CD14-positive monocyte (primary cell): ENCODE measurements around the gene BACH1. TPM values are rescaled to one million over a fixed set of nuclear protein-coding genes. Genes with fewer than 3 reads are reported as not detected.

ENCODE experiments used
- DNase-seq, 3 donors: peaks; one replicate each; pipeline ENCODE4 v3.0.0-alpha.2; 2011 to 2022
- H2AFZ ChIP-seq: 2 replicates; pipeline ENCODE4 v1.6.0; 2012; ENCODE audit warnings: mild to moderate bottlenecking, low read depth, low read length, inconsistent platforms; ENCODE audit not compliant: insufficient read depth, poor library complexity, severe bottlenecking
- H3K27ac ChIP-seq, 2 donors: 1 replicate in 1 of 2; 2 replicates in 1 of 2; pipeline ENCODE4 v1.5.1; 2012 to 2013; ENCODE audit warnings: low read length in 2 of 2, control low read depth in 1 of 2, inconsistent platforms in 1 of 2, low read depth in 1 of 2, mild to moderate bottlenecking in 1 of 2
- H3K27me3 ChIP-seq, 2 donors: one replicate each; pipeline versions ENCODE4 v1.6.0 to v1.6.1; 2011 to 2013; ENCODE audit warnings: low read length in 2 of 2; ENCODE audit not compliant: control insufficient read depth in 2 of 2, insufficient read depth in 2 of 2
- H3K36me3 ChIP-seq, 2 donors: replicated peaks in 1 of 2; 1 replicate in 1 of 2; 2 replicates in 1 of 2; pipeline versions ENCODE4 v1.5.1 to v1.6.1; 2012 to 2013; ENCODE audit warnings: low read length in 2 of 2, control low read depth in 1 of 2, inconsistent platforms in 1 of 2, mild to moderate bottlenecking in 1 of 2; ENCODE audit not compliant: insufficient read depth in 2 of 2, control insufficient read depth in 1 of 2
- H3K4me1 ChIP-seq, 2 donors: 1 replicate in 1 of 2; 2 replicates in 1 of 2; pipeline versions ENCODE4 v1.5.1 to v1.6.1; 2012 to 2013; ENCODE audit warnings: low read length in 2 of 2, control low read depth in 1 of 2, inconsistent platforms in 1 of 2, mild to moderate bottlenecking in 1 of 2, moderate library complexity in 1 of 2; ENCODE audit not compliant: insufficient read depth in 2 of 2, control insufficient read depth in 1 of 2
- H3K4me2 ChIP-seq: replicated peaks from 2 replicates; pipeline ENCODE3; 2012; ENCODE audit warnings: low read length, moderate library complexity, mild to moderate bottlenecking; ENCODE audit not compliant: poor library complexity, severe bottlenecking; ENCODE audit errors: extremely low read depth
- H3K4me3 ChIP-seq, 3 experiments: fragments of 200-600 bp in 1 of 3; sonication (generic) in 1 of 3; replicated peaks in 1 of 3; 1 replicate in 2 of 3; 2 replicates in 1 of 3; pipeline ENCODE4 v1.5.1; 2011 to 2013; ENCODE audit warnings: low read length in 3 of 3, mild to moderate bottlenecking in 3 of 3, control low read depth in 2 of 3, low read depth in 2 of 3, inconsistent platforms in 1 of 3, moderate library complexity in 1 of 3
- H3K79me2 ChIP-seq: 2 replicates; pipeline ENCODE4 v1.6.0; 2012; ENCODE audit warnings: mild to moderate bottlenecking, control low read depth, inconsistent platforms, low read length, moderate library complexity; ENCODE audit not compliant: insufficient read depth
- H3K9ac ChIP-seq: 2 replicates; pipeline ENCODE4 v1.6.0; 2017; ENCODE audit warnings: low read length, mild to moderate bottlenecking; ENCODE audit not compliant: insufficient read depth, poor library complexity, severe bottlenecking
- H3K9me3 ChIP-seq, 2 donors: replicated peaks in 1 of 2; 1 replicate in 1 of 2; 2 replicates in 1 of 2; pipeline versions ENCODE4 v1.5.1 to v1.6.1; 2012 to 2013; ENCODE audit warnings: low read length in 2 of 2, control low read depth in 1 of 2; ENCODE audit not compliant: control insufficient read depth in 1 of 2, insufficient read depth in 1 of 2
- H4K20me1 ChIP-seq: 2 replicates; pipeline ENCODE4 v1.6.0; 2012; ENCODE audit warnings: mild to moderate bottlenecking, low read length, control low read depth, moderate library complexity; ENCODE audit not compliant: insufficient read depth
- H3K27ac Mint-ChIP-seq, 7 donors: one replicate each; pipeline ENCODE4 v1.8.0; 2020; ENCODE audit warnings: mild to moderate bottlenecking in 7 of 7, mixed read lengths in 7 of 7, moderate library complexity in 6 of 7, inconsistent platforms in 2 of 7
- H3K27me3 Mint-ChIP-seq, 3 donors: one replicate each; pipeline ENCODE4 v1.8.0; 2021 to 2022; ENCODE audit warnings: low read depth in 3 of 3, mild to moderate bottlenecking in 3 of 3, mixed read lengths in 3 of 3, moderate library complexity in 3 of 3, inconsistent platforms in 1 of 3
- H3K36me3 Mint-ChIP-seq, 2 donors: one replicate each; pipeline ENCODE4 v1.8.0; 2020; ENCODE audit warnings: mixed read lengths in 2 of 2, inconsistent platforms in 1 of 2, mild to moderate bottlenecking in 1 of 2
- H3K4me1 Mint-ChIP-seq: one replicate; pipeline ENCODE4 v1.8.0; 2020; ENCODE audit warnings: mild to moderate bottlenecking, mixed read lengths
- H3K4me3 Mint-ChIP-seq, 2 donors: one replicate each; pipeline ENCODE4 v1.8.0; 2020; ENCODE audit warnings: mild to moderate bottlenecking in 2 of 2, mixed read lengths in 2 of 2, moderate library complexity in 1 of 2
- H3K9me3 Mint-ChIP-seq, 7 donors: one replicate each; pipeline ENCODE4 v1.8.0; 2020 to 2022; ENCODE audit warnings: mixed read lengths in 7 of 7, mild to moderate bottlenecking in 6 of 7, moderate library complexity in 6 of 7, inconsistent platforms in 2 of 7
- CTCF ChIP-seq: fragments of 200-600 bp; IDR thresholded peaks from one replicate; pipeline ENCODE4 v1.8.0; 2022; ENCODE audit warnings: antibody characterized with exemption, mild to moderate bottlenecking
- WGBS: methylation state at CpG from one replicate; pipeline ENCODE4 v1.1.5; 2013; ENCODE audit warnings: missing lambda C conversion rate; ENCODE audit not compliant: insufficient coverage; 5-methylcytosine and 5-hydroxymethylcytosine counted together
- intact Hi-C, 2 donors: fragments of 100-400 bp; cut with micrococcal nuclease; formaldehyde crosslinking; loops; one replicate each; pipeline versions ENCODE4 v1.15.0 to v1.15.1; 2023
- polyA plus RNA-seq, 3 donors: library from polyadenylated mRNA; depleted of rRNA in 1 of 3; unstranded in 2 of 3; stranded (reverse) in 1 of 3; fragments of 300-500 nt in 2 of 3; fragments of >200 nt in 1 of 3; fragmentation: Illumina TruSeq in 2 of 3; gene quantifications; 1 replicate in 2 of 3; 2 replicates in 1 of 3; pipeline ENCODE4 v1.2.3, GENCODE V29; 2012 to 2021

BACH1 gene
- polyA plus RNA-seq, 3 donors: 69.2 to 199 (median 148) TPM

- no CpG with 5 or more reads among the region's 3 CpGs for WGBS
- Histone ChIP-seq H2AFZ (no peak overlapping the region), H3K9me3 (no peaks in the 10 kb centered on the region), H3K27me3 (no peaks in the 10 kb centered on the region), H3K36me3 (peaks cover 26 to 47% of the 10 kb centered on the region in 2 donors), H3K4me3 (peak overlapping the region in 1 of 3 experiments; percentile 21), H3K79me2 (peaks cover 100% of the 10 kb centered on the region), H3K4me1 (peaks cover 59 to 69% of the 10 kb centered on the region in 2 donors), H3K4me2 (peak overlapping the region; percentile 34), H4K20me1 (peaks cover 100% of the 10 kb centered on the region), H3K27ac (peak overlapping the region in 1 of 2 donors; percentile 76), H3K9ac (no peak overlapping the region)
- Mint-ChIP-seq H3K36me3 (peaks cover 58 to 68% of the 10 kb centered on the region in 2 donors), H3K27me3 (peaks cover 0 to 1% (median 0%) of the 10 kb centered on the region in 3 donors), H3K9me3 (peaks cover 0 to 7% (median 3%) of the 10 kb centered on the region in 7 donors), H3K27ac (peak overlapping the region in 5 of 7 donors; percentile 47 to 72 (median 55)), H3K4me1 (peaks cover 80% of the 10 kb centered on the region), H3K4me3 (no peak overlapping the region)
- intact Hi-C loops: no loop called here
- DNase-seq: peak in 1 of 3 donors; percentile 19
- no peak for TF ChIP-seq CTCF
Observed at GRCh38 chr21:29307718-29308455, 9.2 kb downstream of the BACH1 start.

GRCh38 chr21:29308456-29308783 is 9.7 kb downstream of the BACH1 start:
- Histone ChIP-seq H4K20me1 (peaks cover 100% of the 10 kb centered on the region), H3K9me3 (no peaks in the 10 kb centered on the region), H3K27me3 (no peaks in the 10 kb centered on the region), H3K4me1 (peaks cover 54 to 69% of the 10 kb centered on the region in 2 donors), H3K79me2 (peaks cover 100% of the 10 kb centered on the region), H3K4me3 (no peak overlapping the region), H3K27ac (peak overlapping the region in 1 of 2 donors; percentile 76), H3K9ac (no peak overlapping the region), H2AFZ (no peak overlapping the region), H3K36me3 (peaks cover 27 to 49% of the 10 kb centered on the region in 2 donors), H3K4me2 (no peak overlapping the region)
- no peak for DNase-seq
- Mint-ChIP-seq H3K9me3 (peaks cover 0 to 7% (median 3%) of the 10 kb centered on the region in 7 donors), H3K4me1 (peaks cover 80% of the 10 kb centered on the region), H3K27me3 (peaks cover 0 to 1% (median 0%) of the 10 kb centered on the region in 3 donors), H3K27ac (peak overlapping the region in 2 of 7 donors; percentile 37 to 72), H3K36me3 (peaks cover 63 to 71% of the 10 kb centered on the region in 2 donors), H3K4me3 (no peak overlapping the region)
- TF ChIP-seq CTCF: no peak
- intact Hi-C loops: no loop called here
- no CpG with 5 or more reads among the region's 2 CpGs for WGBS
